Measurements from ENCODE around the gene LTBP2.
"Not testable (repeated sequence)": the region's sequence is repeated elsewhere in the genome, so short reads cannot be mapped to it uniquely, and the experiment has no call there.

LTBP2 gene

DNA sequence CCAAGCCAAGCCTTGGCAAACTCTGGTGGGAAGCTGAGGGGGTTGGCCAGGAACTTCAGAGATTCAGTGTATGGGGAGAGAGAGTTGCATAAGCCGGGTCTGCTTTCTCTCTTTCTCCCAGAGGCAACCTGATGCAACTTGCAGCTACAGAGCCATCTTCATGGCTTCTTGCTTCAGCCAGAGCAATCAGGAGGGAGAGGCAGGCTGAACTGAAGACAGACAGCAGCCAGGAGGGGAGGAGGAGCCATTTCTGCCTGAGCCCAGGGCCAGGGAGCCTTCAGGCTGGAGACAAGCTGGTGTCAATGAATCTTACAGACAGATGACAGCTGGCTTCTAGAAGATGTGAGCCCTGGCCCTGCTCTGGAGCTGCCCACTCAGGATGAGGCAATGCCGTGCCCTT is 137.7 kb downstream of the LTBP2 start:
- no peak for DNase-seq

- no peak for DNase-seq
Measured at GRCh38 chr14:74472601-74473000, 139.4 kb downstream of the LTBP2 start.

DNA sequence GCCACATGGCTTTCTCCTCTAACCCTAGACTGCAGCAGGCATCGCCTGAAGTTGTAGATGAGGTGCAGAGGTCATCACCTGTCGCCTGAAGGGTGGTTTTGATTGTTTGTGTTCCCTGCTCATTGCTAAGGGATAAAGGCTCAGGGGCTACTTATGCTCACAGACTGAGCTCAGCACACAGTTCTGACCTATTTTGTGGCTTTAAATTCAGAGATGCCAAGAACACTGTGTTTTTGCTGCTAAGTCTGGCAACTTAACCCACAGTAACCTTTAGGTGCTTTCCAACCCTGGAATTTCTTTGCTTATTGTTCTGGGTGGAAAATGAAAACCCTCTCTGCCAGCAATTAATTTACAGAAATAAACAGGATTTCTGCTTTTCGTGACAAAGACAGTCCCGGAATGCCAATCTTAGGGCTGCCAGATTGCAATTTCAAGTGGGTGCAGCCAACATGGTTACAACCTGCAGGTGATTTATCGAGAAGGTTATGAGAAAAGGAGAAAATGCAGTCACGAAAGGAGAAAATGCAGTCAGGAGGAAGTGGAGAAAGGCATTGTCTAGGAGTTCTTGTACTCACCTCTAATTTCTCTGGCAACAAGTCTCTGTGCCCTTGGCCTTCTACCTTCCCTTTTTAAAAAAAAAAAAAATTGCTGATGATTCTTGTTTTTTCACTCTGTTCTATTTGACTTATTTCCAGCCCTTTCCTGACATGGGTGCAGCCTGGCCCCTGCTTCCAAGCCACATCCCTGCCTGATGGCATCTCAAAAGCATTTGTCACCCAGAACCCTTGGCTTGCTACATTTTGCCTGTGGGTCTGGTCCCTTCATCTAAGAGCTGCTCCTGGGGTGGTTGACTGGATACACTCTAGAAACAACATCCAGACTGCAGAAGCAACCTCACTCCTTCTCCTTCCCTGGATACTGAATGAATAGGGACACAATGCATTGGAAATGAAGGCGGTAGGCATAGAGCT is 142.2 kb downstream of the LTBP2 start:
- no peak for DNase-seq

GRCh38 chr14:74468513-74468912 is 143.5 kb downstream of the LTBP2 start:
- DNase-seq: no peak

DNA sequence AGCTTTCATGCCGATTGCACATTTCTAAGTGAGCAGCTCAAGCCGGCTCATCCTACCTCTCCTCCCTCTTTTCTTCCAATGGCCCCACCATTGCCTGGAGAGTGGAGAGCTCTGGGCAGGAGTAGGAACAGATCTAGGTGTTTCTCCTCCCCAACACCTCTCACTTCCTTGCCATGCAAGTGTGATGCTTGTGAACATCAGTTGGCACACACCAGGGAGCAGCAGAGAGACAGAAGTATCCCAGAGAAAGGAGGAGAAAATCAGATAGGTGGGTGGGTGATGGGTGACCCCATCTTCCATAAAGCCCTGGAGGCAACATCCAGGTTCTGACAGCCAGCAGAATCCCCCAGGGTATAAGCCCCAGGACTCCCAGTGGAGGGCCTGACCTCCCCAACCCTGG is 146.7 kb downstream of the LTBP2 start:
- no peak for DNase-seq

DNA sequence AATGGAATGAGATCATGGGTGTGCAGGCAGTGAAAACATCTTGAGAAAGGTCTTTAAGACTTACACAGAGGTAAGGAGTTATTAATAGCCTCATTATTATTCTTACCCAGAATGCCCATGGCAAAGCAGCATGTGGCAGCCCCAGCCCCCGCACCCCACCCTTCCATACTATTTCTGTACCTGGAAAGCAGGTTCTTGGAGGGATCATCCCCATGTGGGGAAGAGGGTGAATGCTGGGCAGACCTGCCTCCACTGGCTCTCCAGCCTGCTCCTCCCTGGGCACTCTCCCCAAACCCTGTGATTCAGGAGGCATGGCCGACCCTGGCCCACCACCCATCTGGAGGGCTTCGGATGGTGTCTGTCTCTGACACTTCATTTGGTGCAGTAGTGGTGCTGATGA is 147.3 kb downstream of the LTBP2 start:
- no peak for DNase-seq

DNA sequence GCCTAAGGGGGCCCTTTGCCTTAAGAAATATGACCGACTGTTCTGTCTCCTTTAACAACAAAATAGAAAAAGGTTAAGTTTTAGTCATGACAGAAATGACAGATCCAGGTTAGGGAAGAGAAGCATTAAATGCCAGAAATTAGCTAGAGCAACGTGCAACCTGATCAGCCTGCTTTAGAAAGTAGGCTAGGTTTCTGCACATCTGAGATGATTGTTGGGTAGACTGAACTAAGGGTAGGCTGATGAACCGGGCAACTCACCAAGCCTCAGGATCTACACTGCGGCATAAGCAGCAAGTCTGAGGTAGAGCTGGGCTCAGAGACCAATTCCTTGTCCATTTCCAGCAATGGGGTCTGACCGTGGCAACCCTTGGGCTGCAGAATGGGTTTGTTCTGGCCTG is 148.3 kb downstream of the LTBP2 start:
- no peak for DNase-seq

DNA sequence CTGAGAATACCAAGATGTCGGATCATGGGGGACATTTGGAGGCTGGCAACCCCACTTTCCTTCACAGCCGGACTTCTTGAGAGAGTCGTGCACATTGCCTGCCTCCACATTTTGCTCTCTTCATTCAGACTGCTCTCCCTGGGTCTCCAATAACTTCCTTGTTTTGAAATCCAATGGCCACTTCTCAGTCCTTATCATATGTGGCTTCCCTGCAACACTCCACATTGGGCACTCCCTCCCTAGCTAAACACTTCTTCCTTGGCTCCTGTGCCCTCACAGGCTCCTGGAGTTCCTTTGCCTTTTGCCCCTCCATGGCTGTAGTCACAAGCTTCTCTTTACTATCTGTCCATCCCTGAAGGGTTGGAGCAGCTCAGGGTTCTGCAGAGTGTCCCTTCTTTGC is 149.0 kb downstream of the LTBP2 start:
- DNase-seq: no peak

DNA sequence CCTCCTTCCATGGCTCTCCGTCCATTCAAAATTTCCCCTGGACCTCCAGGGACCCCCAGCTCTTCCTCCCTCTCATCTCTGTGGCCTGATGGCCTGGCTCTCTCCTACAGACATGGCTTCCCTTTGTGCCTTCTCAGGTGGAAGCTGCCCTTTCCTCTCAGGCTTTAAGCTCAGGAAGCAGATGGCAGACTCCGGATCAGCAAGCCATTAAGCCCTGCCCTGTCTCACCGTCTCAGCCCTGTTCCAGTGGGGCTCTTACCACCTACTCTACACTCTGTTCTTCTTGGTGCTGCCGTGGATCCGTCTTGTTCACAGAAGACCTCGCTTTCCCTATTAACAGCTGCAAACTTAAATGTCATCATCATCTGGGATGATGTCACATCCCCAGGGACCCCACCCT is 152.1 kb downstream of the LTBP2 start:
- DNase-seq: no peak

DNA sequence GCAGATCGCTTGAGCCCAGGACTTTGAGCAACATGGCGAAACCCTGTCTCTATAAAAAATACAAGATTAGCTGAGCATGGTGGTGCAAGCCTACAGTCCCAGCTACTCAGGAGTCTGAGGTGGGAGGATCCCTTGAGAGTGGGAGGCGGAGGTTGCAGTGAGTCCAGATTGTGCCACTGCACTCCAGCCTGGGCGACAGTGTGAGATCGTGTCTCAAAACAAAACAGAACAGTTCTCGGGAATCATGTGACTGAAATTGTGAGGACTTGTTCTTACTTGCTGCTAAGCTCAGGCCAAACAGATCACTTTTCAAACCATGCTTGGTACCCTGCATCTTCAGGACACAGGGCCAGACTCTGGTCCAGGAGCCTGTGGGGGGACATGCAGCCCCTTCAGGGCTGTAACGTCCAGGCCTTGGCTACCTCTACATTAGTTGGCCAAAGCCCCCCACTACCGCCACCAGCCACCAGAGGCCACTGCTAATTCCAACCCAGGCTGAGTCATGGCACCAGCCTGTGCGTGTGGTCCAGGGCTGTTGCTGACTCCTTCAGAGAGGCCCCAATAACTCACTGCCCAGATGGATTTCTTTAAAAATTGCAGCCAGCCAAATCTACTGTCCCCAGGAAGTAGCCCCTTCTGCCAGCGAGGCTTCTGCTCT is 152.6 kb downstream of the LTBP2 start:
- peak; percentile 26 for DNase-seq

DNA sequence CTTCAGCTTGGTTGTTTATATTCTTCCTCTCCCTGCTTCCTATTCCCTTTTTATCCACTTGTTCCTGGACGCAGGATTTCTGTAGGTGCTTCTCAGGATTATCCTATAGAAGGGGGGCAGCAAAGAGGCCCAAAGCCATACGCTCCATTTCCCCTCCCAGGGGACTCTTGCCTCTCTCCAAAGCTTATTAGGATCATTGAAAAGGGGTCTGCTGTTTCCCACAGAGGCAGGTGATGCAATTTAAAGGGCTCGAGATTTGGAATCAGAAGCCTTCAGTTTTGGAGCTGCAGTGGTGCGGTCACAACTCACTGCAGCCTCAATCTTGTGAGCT is 154.5 kb downstream of the LTBP2 start:
- no peak for DNase-seq

GRCh38 chr14:74456684-74457564 is 155.1 kb downstream of the LTBP2 start:
- DNase-seq: no peak

GRCh38 chr14:74454397-74454796 is 157.6 kb downstream of the LTBP2 start:
- not testable (repeated sequence) for DNase-seq

All from NCI-H1694 (cell line).